Neutrophil (primary cell): ENCODE data around the gene SLC2A4RG.

Source experiments
- H3K27ac ChIP-seq: fragments of 200-600 bp; sonication (generic); 2 replicates; pipeline ENCODE4 v1.5.1; 2016; ENCODE audit warnings: mild to moderate bottlenecking, moderate library complexity
- H3K27me3 ChIP-seq: fragments of 200-600 bp; sonication (generic); 2 replicates; pipeline ENCODE4 v1.6.0; 2016; ENCODE audit warnings: mild to moderate bottlenecking
- H3K36me3 ChIP-seq: fragments of 200-600 bp; sonication (generic); 2 replicates; pipeline ENCODE4 v1.5.1; 2017
- H3K4me1 ChIP-seq, 2 experiments: fragments of 200-600 bp in 1 of 2; sonication (generic) in 1 of 2; 1 replicate in 1 of 2; 2 replicates in 1 of 2; pipeline versions ENCODE4 v1.5.1 to v1.6.1; 2013 to 2016; ENCODE audit warnings: low read depth in 1 of 2, low read length in 1 of 2, mild to moderate bottlenecking in 1 of 2, moderate library complexity in 1 of 2; ENCODE audit not compliant: control insufficient read depth in 1 of 2, insufficient read depth in 1 of 2
- H3K4me3 ChIP-seq, 2 experiments: fragments of 200-600 bp in 1 of 2; sonication (generic) in 1 of 2; 1 replicate in 1 of 2; 2 replicates in 1 of 2; pipeline ENCODE4 v1.5.1; 2013 to 2016; ENCODE audit warnings: low read depth in 1 of 2, low read length in 1 of 2, mild to moderate bottlenecking in 1 of 2, moderate library complexity in 1 of 2
- H3K9me3 ChIP-seq: fragments of 200-600 bp; sonication (generic); 2 replicates; pipeline ENCODE4 v1.5.1; 2016
- TF ChIP-seq, protein P1 (sequence below): fragments of 200-600 bp; sonication (generic); IDR thresholded peaks from 2 replicates; pipeline ENCODE4 v1.5.1; 2016; ENCODE audit warnings: antibody characterized with exemption

SLC2A4RG gene

GRCh38 chr20:63705232-63706026 lies 34.1 kb upstream of the SLC2A4RG start:
- Histone ChIP-seq H3K36me3 (peaks cover 58% of the 10 kb centered on the region), H3K4me1 (peaks cover 27 to 31% of the 10 kb centered on the region in 2 experiments), H3K9me3 (no peaks in the 10 kb centered on the region), H3K27ac (no peak overlapping the region), H3K27me3 (no peaks in the 10 kb centered on the region), H3K4me3 (no peak overlapping the region)
- TF ChIP-seq, protein P1, sequence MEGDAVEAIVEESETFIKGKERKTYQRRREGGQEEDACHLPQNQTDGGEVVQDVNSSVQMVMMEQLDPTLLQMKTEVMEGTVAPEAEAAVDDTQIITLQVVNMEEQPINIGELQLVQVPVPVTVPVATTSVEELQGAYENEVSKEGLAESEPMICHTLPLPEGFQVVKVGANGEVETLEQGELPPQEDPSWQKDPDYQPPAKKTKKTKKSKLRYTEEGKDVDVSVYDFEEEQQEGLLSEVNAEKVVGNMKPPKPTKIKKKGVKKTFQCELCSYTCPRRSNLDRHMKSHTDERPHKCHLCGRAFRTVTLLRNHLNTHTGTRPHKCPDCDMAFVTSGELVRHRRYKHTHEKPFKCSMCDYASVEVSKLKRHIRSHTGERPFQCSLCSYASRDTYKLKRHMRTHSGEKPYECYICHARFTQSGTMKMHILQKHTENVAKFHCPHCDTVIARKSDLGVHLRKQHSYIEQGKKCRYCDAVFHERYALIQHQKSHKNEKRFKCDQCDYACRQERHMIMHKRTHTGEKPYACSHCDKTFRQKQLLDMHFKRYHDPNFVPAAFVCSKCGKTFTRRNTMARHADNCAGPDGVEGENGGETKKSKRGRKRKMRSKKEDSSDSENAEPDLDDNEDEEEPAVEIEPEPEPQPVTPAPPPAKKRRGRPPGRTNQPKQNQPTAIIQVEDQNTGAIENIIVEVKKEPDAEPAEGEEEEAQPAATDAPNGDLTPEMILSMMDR = no peak

- TF ChIP-seq, protein P1 = no peak
- Histone ChIP-seq H3K36me3 (peaks cover 54% of the 10 kb centered on the region), H3K4me1 (peaks cover 27 to 31% of the 10 kb centered on the region in 2 experiments), H3K27ac (no peak overlapping the region), H3K27me3 (no peaks in the 10 kb centered on the region), H3K4me3 (no peak overlapping the region), H3K9me3 (no peaks in the 10 kb centered on the region)
These were observed 33.4 kb upstream of the SLC2A4RG start for GRCh38 chr20:63706027-63706695.

- Histone ChIP-seq H3K4me1 (peaks cover 27 to 31% of the 10 kb centered on the region in 2 experiments), H3K27me3 (no peaks in the 10 kb centered on the region), H3K36me3 (peaks cover 60% of the 10 kb centered on the region), H3K27ac (peak overlapping the region; percentile 86), H3K9me3 (no peaks in the 10 kb centered on the region), H3K4me3 (peak overlapping the region; percentile 74 to 86)
- TF ChIP-seq, protein P1 = no peak
These were observed 32.6 kb upstream of the SLC2A4RG start for GRCh38 chr20:63706852-63707557.

DNA sequence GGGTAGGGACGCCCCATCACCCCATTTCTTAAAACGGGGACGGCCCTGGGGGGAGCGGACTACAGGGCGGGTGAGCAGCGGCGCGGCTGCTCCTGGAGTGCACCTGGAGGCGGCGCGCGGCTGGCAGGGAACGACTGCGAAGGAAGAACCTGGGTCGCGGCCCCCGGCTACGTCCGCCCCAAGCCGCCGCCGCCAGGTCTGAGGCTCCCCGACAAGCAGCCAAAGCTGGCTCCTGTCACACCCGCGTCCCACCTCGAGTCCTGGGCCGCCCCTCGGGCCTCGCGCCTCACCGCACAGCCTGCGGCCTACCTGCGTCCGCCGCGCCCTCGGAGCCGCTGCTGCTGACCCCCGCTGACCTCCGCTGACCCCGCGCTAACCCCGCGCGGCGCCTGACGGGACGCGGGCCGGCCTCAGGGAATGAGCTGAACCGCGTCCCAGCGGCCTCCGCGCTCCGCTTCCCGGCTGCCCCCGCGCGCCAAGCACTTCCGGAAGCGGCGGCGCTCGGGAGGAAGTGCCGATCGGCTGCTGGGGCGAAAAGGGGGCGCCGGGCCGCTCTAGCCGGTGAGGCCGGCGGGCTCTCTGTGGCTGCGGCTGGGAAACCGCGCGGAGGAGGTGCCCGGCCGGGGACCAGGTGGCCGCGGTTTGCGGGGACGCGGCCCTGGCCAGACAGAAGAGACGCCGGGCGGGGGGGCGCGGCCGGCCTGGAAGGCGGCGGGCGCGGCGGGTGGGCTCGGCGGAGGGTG lies 31.8 kb upstream of the SLC2A4RG start, which contains the start of the genes ARFRP1 and ZGPAT:
ARFRP1 (minus strand) TSS at position 419 of the 743 bp plus-strand sequence. CDS start 885 bp downstream, outside the sequence.
ZGPAT (plus strand) TSS at position 482 of the 743 bp plus-strand sequence. CDS start 542 bp downstream, outside the sequence.
- Histone ChIP-seq H3K9me3 (no peaks in the 10 kb centered on the region), H3K4me3 (peak within 1 kb of the TSS; percentile 74 to 86), H3K27me3 (no peaks in the 10 kb centered on the region), H3K36me3 (peaks cover 68% of the 10 kb centered on the region), H3K4me1 (peaks cover 27 to 31% of the 10 kb centered on the region in 2 experiments), H3K27ac (peak within 1 kb of the TSS; percentile 86)
- TF ChIP-seq, protein P1 = peak; percentile 46
